Kidney (tissue), 14 donors: Measurements from ENCODE around the gene PDE10A. TPM values are rescaled to one million over a fixed set of nuclear protein-coding genes. Genes with fewer than 3 reads are reported as not detected.

Experiments
- DNase-seq, 5 donors: peaks; one replicate each; pipeline ENCODE4 v3.0.0-alpha.2; 2013 to 2020
- FAIRE-seq: peaks from 2 replicates; lab custom pipeline; 2012; peaks lifted over from hg19 to GRCh38; lab: Jason Lieb, UNC
- H3K27ac ChIP-seq, 2 donors: one replicate each; pipeline ENCODE4 v1.7.0; 2013; ENCODE audit warnings: low read depth in 2 of 2, low read length in 2 of 2, inconsistent platforms in 1 of 2
- H3K27me3 ChIP-seq: one replicate; pipeline ENCODE4 v1.7.1; 2013; ENCODE audit warnings: low read length, inconsistent platforms; ENCODE audit not compliant: control insufficient read depth, insufficient read depth
- H3K36me3 ChIP-seq, 3 donors: one replicate each; pipeline versions ENCODE4 v1.7.0 to v1.7.1; 2013; ENCODE audit warnings: low read length in 3 of 3, control low read depth in 1 of 3, inconsistent platforms in 1 of 3; ENCODE audit not compliant: insufficient read depth in 3 of 3, control insufficient read depth in 2 of 3
- H3K4me1 ChIP-seq, 3 donors: one replicate each; pipeline versions ENCODE4 v1.7.0 to v1.7.1; 2013; ENCODE audit warnings: low read length in 3 of 3, inconsistent platforms in 1 of 3, low read depth in 1 of 3; ENCODE audit not compliant: control insufficient read depth in 2 of 3, insufficient read depth in 2 of 3
- H3K4me3 ChIP-seq, 3 donors: one replicate each; pipeline versions ENCODE4 v1.7.0 to v1.8.1; 2013; ENCODE audit warnings: low read length in 3 of 3, control low read depth in 1 of 3, inconsistent platforms in 1 of 3
- H3K9ac ChIP-seq, 3 donors: one replicate each; pipeline versions ENCODE4 v1.7.0 to v1.7.1; 2013; ENCODE audit warnings: low read length in 3 of 3, control low read depth in 1 of 3, inconsistent platforms in 1 of 3
- H3K9me3 ChIP-seq, 3 donors: one replicate each; pipeline versions ENCODE4 v1.7.0 to v1.7.1; 2013; ENCODE audit warnings: low read length in 3 of 3, control low read depth in 1 of 3, inconsistent platforms in 1 of 3; ENCODE audit not compliant: control insufficient read depth in 2 of 3, insufficient read depth in 1 of 3
- CTCF ChIP-seq: IDR thresholded peaks from 3 replicates; pipeline ENCODE4 v1.5.1; 2012; ENCODE audit warnings: mild to moderate bottlenecking, moderate library complexity, borderline replicate concordance; ENCODE audit not compliant: insufficient read depth; ENCODE audit errors: extremely low read depth
- intact Hi-C: fragments of 100-400 bp; cut with DNase I; formaldehyde crosslinking; loops from one replicate; pipeline ENCODE4 v1.11.1; 2022
- polyA plus RNA-seq: library from polyadenylated mRNA; stranded (reverse); fragments of 350-450 nt; fragmentation: Illumina TruSeq; extraction: RNeasy Lipid Tissue Mini Kit (QIAGEN cat#74804); gene quantifications from one replicate; pipeline ENCODE4 v1.2.3, GENCODE V29; 2014; ENCODE audit warnings: low read depth, low replicate concordance; ENCODE audit not compliant: insufficient read depth
- total RNA-seq: library from RNA; stranded (reverse); fragmentation: NEBNext Ultra II Directional; extraction: Animal tissue kit (Norgen Biotek cat#: 25700); gene quantifications from one replicate; pipeline ENCODE4 v1.2.1, GENCODE V29; 2021
- donor health status: control.
- donor health status: control.
- donor health status: control.
- donor health status: control.
- donor health status: control.
- donor health status: DM: yes; HTN: yes; CAD: no.
- donor health status: Normal renal cell carcinoma (clear cell type).

The PDE10A gene
- total and polyA plus RNA-seq, 2 donors from 2014 or later, result 4.8 to 23.1 TPM

- Histone ChIP-seq H3K4me3 (no peak overlapping the region), H3K4me1 (peaks cover 0 to 16% (median 9%) of the 10 kb centered on the region in 3 donors), H3K27me3 (no peaks in the 10 kb centered on the region), H3K36me3 (no peaks in the 10 kb centered on the region), H3K9ac (no peak overlapping the region), H3K27ac (no peak overlapping the region), H3K9me3 (no peaks in the 10 kb centered on the region)
- no peak for TF ChIP-seq CTCF
- FAIRE-seq (no peak), DNase-seq (no peak)
- intact Hi-C loops, result no loop called here
These were observed 114.6 kb downstream of the PDE10A start for GRCh38 chr6:165548450-165548849.

- no peaks in the 10 kb centered on the region for H3K27me3 ChIP-seq
- H3K36me3 ChIP-seq, result no peaks in the 10 kb centered on the region
- H3K27ac ChIP-seq, result no peak overlapping the region
- H3K4me3 ChIP-seq, result no peak overlapping the region
- intact Hi-C loops, result no loop called here
- FAIRE-seq (no peak), DNase-seq (no peak)
- no peak overlapping the region for H3K9ac ChIP-seq
- peaks cover 0 to 8% (median 2%) of the 10 kb centered on the region in 3 donors for H3K4me1 ChIP-seq
- H3K9me3 ChIP-seq, result no peaks in the 10 kb centered on the region
- TF ChIP-seq CTCF, result no peak
These were observed 117.2 kb downstream of the PDE10A start for GRCh38 chr6:165545806-165546205.

- FAIRE-seq, result no peak
- no peaks in the 10 kb centered on the region for H3K9me3 ChIP-seq
- peaks cover 0 to 8% (median 2%) of the 10 kb centered on the region in 3 donors for H3K4me1 ChIP-seq
- no peak for TF ChIP-seq CTCF
- DNase-seq, result no peak
- intact Hi-C loops, result no loop called here
- H3K27me3 ChIP-seq, result no peaks in the 10 kb centered on the region
- H3K9ac ChIP-seq, result no peak overlapping the region
- H3K27ac ChIP-seq, result no peak overlapping the region
- no peak overlapping the region for H3K4me3 ChIP-seq
- H3K36me3 ChIP-seq, result no peaks in the 10 kb centered on the region
These were observed 119.3 kb downstream of the PDE10A start for GRCh38 chr6:165543781-165544180.

- Histone ChIP-seq H3K27ac (no peak overlapping the region), H3K9me3 (no peaks in the 10 kb centered on the region), H3K9ac (no peak overlapping the region), H3K27me3 (no peaks in the 10 kb centered on the region), H3K4me3 (no peak overlapping the region), H3K36me3 (no peaks in the 10 kb centered on the region), H3K4me1 (no peaks in the 10 kb centered on the region)
- intact Hi-C loops, result no loop called here
- DNase-seq, result no peak
- FAIRE-seq, result no peak
- no peak for TF ChIP-seq CTCF
These were observed 126.1 kb downstream of the PDE10A start for GRCh38 chr6:165536911-165537310.
